ENCODE data around the gene PRXL2A.
"Not testable (repeated sequence)": the region's sequence is repeated elsewhere in the genome, so short reads cannot be mapped to it uniquely, and the experiment has no call there.

The PRXL2A gene

GRCh38 chr10:80408242-80409101 lies at the start of gene PRXL2A:
Gene PRXL2A (plus strand): TSS chr10:80408551. CDS start chr10:80420468, 11,917 bp downstream.
- peak; percentile 86 to 88 for DNase-seq

- DNase-seq, result not testable (repeated sequence)
Observed at GRCh38 chr10:80358925-80359324, 49.4 kb upstream of the PRXL2A start.

GRCh38 chr10:80359644-80360043 lies 48.7 kb upstream of the PRXL2A start:
- no peak for DNase-seq

- no peak for DNase-seq
Observed at GRCh38 chr10:80365510-80365909, 42.8 kb upstream of the PRXL2A start.

- no peak for DNase-seq
Observed at GRCh38 chr10:80371467-80371866, 36.9 kb upstream of the PRXL2A start.

GRCh38 chr10:80372675-80373074 lies 35.7 kb upstream of the PRXL2A start:
- DNase-seq, result no peak

GRCh38 chr10:80373502-80373901 lies 34.8 kb upstream of the PRXL2A start:
- no peak for DNase-seq

GRCh38 chr10:80379701-80380100 lies 28.6 kb upstream of the PRXL2A start:
- DNase-seq, result no peak

- no peak for DNase-seq
Observed at GRCh38 chr10:80380185-80380584, 28.2 kb upstream of the PRXL2A start.

GRCh38 chr10:80382989-80383388 lies 25.4 kb upstream of the PRXL2A start:
- DNase-seq, result peak; percentile 24 to 36

GRCh38 chr10:80390740-80391139 lies 17.6 kb upstream of the PRXL2A start:
- no peak for DNase-seq

- no peak for DNase-seq
Observed at GRCh38 chr10:80392250-80392649, 16.1 kb upstream of the PRXL2A start.

GRCh38 chr10:80394358-80394916 lies 13.9 kb upstream of the PRXL2A start:
- DNase-seq, result no peak

- no peak for DNase-seq
Observed at GRCh38 chr10:80397014-80397413, 11.3 kb upstream of the PRXL2A start.

GRCh38 chr10:80400136-80400804 lies 8.1 kb upstream of the PRXL2A start:
- no peak for DNase-seq

- DNase-seq, result no peak
Observed at GRCh38 chr10:80405035-80405434, 3.3 kb upstream of the PRXL2A start.

- no peak for DNase-seq
Observed at GRCh38 chr10:80405626-80406025, 2.7 kb upstream of the PRXL2A start.

- DNase-seq, result no peak
Observed at GRCh38 chr10:80406204-80406603, 2.1 kb upstream of the PRXL2A start.

GRCh38 chr10:80407812-80408241 lies 524 bp upstream of the PRXL2A start:
- DNase-seq, result peak; percentile 62 to 64

GRCh38 chr10:80409121-80409520 lies 770 bp downstream of the PRXL2A start:
- no peak for DNase-seq

- DNase-seq, result no peak
Observed at GRCh38 chr10:80410122-80410521, 1.8 kb downstream of the PRXL2A start.

- no peak for DNase-seq
Observed at GRCh38 chr10:80410578-80411145, 2.3 kb downstream of the PRXL2A start.

GRCh38 chr10:80411267-80411668 lies 2.9 kb downstream of the PRXL2A start:
- DNase-seq, result no peak

All from stimulated activated CD4-positive, alpha-beta T cell treated with anti-CD3 and anti-CD28 coated beads, Interleukin-2, amount 100 ng/mL, for 24 hours (primary cell).